Measurements from ENCODE around the gene THOC2. TPM values are rescaled to one million over a fixed set of nuclear protein-coding genes. Genes with fewer than 3 reads are reported as not detected.
"Not testable (repeated sequence)": the region's sequence is repeated elsewhere in the genome, so short reads cannot be mapped to it uniquely, and the experiment has no call there.

The THOC2 gene
- total RNA-seq, 2 donors from 2014 or later = 64.0 to 64.7 TPM

DNA sequence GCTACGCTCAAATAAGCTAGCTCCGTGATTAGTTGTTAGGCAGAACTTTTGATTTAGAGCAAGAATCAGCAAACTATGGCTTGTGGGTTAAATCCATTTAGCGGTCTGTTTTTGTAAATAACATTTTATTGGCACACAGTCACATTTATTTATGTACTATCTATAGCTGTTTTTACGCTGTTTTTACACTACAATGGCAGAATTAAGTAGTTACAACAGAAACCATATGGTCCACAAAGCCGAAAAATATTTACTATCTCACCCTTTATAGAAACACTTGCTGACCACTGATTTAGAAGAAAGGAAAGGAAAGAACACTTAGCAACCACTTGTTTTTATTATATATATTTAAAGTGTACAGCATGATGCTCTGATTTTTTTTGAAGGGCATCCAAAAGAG is 41.1 kb downstream of the THOC2 start:
- intact Hi-C loops (cut with DNase I, micrococcal nuclease) = no loop called here
- no peak for DNase-seq
- no peak for ATAC-seq

DNA sequence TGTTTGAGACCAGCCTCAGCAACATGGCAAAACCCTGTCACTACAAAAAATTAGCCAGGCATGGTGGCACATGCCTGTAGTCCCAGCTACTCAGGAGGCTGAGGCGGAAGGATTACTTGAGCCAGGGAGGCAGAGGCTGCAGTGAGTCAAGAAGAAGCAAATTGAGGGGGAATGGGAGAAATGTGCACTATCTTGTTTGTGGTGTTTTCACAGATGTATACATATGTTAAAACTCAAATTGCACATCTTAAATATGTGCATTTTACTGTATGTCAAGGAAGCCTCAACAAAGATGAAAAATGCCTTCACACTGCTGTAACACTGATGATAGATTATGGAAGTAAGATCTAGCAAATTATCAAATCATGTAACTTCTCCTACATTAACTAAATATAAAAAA is 44.3 kb downstream of the THOC2 start:
- ATAC-seq = no peak
- no peak for DNase-seq
- intact Hi-C loops (cut with DNase I, micrococcal nuclease) = no loop called here

DNA sequence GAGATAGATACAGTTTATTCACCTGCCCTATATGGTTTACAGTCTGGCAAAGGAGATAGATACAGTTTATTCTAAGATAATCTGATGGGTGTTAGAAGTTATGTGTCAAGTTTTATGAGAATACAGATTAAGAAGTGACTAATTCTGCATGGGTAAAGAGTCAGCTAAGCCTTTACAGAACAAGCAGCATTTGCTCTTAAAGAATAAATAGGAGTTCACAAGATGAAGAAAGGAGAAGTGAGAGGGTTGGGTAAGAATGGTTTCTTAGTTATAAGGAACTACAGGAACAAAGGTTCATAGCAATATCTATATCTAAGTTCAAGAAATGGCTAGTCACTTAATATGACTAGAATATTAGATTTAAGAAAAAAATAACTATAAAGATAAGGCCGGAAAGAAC is 47.6 kb downstream of the THOC2 start:
- intact Hi-C loops (cut with DNase I, micrococcal nuclease) = no loop called here
- ATAC-seq (peak; percentile 28), DNase-seq (no peak)

DNA sequence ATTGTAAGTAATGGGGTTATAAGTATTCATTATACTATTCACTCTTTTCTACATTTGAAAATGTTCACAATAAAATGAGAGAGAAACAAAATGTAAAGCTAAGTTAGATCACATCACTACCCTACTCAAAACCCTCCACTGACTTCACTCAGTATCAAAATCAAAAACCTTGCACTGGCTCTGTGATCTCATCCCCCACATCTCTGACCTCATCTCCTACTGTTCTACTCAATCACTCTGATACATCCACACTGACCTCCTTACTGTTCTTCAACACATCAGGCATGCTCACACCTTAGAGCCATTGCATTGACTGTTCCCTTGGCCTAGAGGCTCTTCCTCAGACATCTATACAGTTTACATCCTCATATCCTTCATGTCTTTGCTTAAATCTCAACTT is 50.7 kb downstream of the THOC2 start:
- no peak for ATAC-seq
- no peak for DNase-seq
- intact Hi-C loops (cut with DNase I, micrococcal nuclease) = no loop called here

DNA sequence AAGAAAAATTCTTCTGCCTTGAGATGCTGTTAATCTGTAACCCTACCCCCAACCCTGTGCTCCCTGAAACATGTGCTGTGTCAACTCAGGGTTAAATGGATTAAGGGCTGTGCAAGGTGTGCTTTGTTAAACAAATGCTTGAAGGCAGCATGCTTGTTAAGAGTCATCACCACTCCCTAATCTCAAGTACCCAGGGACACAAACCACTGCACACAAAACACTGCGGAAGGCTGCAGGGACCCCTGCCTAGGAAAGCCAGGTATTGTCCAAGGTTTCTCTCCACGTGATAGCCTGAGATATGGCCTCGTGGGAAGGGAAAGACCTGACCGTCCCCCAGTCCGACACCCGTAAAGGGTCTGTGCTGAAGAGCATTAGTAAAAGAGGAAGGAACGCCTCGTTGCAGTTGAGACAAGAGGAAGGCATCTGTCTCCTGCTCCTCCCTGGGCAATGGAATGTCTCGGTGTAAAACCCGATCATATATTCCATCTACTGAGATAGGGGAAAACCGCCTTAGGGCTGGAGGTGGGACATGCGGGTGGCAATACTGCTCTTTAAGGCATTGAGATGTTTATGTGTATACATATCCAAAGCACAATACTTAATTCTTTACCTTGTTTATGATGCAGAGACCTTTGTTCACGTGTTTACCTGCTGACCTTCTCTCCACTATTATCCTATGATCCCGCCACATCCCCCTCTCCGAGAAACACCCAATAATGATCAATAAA is 53.0 kb downstream of the THOC2 start:
- intact Hi-C loops (cut with DNase I, micrococcal nuclease); DNase-seq; ATAC-seq: not testable (repeated sequence)

DNA sequence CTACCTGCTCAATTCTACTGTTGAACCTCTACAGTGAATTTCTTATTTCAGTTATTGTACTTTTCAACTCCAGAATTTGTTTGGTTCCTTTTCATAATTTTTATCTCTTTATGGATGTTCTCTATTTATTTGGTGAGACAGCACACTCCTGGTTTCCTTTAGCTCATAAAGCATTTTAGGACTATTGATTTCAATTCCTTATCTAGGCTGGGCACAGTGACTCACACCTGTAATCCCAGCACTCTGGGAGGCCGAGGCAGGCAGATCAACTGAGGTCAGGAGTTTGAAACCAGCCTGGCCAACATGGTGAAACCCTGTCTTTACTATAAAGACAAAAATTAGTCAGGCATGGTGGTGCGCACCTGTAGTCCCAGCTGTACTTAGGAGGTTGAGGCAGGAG is 57.7 kb downstream of the THOC2 start:
- ATAC-seq (peak; percentile 36), DNase-seq (no peak)
- intact Hi-C loops (cut with DNase I, micrococcal nuclease) = no loop called here

DNA sequence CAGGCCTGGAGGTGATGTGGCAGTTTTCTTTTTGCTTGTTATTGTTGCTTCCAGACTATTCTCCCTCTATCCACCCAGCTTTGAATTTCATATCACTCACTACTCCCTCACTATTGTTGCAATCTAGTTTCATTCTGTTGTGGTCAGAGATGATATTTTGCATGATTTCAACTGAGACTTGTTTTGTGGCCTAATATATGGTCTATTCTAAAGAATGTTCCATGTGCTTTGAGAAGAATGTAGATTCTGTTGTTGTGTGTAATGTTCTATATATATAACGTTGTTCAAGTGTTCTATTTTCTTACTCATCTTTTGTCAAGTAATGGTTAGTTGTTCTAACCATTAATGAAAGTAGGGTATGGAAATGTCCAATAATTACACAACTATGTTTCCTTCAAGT is 59.0 kb downstream of the THOC2 start:
- DNase-seq (no peak), ATAC-seq (no peak)
- intact Hi-C loops (cut with DNase I, micrococcal nuclease) = no loop called here

DNA sequence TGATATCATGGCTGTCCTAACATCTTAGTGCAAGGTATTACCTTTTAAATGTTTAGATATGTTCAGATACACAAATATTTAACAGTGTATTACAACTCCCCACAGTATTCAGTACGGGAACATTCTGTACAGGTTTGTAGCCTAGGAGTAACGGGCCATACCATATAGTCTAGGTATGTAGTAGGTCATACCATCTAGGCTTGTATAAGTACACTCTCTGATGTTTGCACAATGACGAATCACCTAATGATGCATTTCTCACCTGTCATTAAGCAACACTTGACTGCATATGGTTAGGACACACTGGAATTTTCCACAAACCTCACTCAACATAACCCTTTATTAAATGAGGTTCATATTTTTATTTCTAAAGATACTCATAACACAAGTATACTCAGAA is 67.7 kb downstream of the THOC2 start:
- no peak for DNase-seq
- ATAC-seq = peak; percentile 64
- intact Hi-C loops (cut with DNase I, micrococcal nuclease) = no loop called here

DNA sequence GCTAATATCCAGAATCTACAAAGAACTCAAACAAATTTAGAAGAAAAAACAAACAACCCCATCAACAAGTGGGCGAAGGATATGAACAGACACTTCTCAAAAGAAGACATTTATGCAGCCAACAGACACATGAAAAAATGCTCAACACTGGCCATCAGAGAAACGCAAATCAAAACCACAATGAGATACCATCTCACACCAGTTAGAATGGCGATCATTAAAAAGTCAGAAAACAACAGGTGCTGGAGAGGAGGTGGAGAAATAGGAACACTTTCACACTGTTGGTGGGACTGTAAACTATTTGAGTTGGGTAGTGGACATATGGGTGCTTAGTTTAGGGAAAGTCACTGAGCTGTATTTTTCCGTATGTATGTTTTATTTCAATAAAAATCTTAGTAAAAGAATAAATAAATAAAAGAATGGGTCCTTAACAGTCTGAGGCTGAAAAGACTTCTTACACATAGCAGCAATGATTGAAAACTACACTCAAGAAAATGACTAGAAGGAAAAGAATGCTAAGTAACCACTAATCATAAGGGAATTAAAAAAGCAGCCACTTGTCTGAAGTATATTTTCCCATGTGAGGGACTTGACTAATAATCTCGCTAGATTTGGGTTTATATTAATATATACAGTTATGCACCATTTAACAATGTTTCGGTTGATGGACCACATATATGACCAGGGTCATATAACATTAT is 68.2 kb downstream of the THOC2 start:
- ATAC-seq; intact Hi-C loops (cut with DNase I, micrococcal nuclease): not testable (repeated sequence)

DNA sequence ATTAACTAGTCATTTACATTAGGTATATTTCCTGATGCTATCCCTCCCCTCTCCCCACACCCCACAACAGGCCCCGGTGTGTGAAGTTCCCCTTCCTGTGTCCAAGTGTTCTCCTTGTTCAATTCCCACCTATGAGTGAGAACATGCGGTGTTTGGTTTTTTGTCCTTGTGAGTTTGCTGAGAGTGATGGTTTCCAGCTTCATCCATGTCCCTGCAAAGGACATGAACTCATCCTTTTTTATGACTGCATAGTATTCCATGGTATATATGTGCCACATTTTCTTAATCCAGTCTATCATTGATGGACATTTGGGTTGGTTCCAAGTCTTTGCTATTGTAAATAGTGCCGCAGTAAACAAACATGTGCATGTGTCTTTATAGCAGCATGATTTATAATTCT is 69.1 kb downstream of the THOC2 start:
- intact Hi-C loops (cut with DNase I, micrococcal nuclease); ATAC-seq; DNase-seq: not testable (repeated sequence)

More for the DNA sequence above, 68.2 kb downstream of the THOC2 start:
- DNase-seq = not testable (repeated sequence)

DNA sequence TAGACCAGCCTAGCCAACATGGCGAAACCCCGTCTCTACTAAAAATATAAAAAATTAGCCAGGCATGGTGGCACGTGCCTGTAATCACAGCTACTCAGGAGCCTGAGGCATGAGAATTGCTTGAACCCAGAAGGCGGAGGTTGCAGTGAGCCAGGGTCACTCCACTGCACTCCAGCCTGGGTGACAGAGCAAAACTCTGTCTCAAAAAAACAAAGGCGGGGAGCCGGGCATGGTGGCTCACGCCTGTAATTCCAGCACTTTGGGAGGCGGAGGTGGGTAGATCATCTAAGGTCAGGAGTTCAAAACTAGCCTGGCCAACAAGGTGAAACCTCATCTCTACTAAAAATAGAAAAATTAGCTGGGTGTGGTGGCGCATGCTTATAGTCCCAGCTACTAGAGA is 76.3 kb downstream of the THOC2 start:
- intact Hi-C loops (cut with DNase I, micrococcal nuclease); DNase-seq: not testable (repeated sequence)
- ATAC-seq = peak; percentile 62

DNA sequence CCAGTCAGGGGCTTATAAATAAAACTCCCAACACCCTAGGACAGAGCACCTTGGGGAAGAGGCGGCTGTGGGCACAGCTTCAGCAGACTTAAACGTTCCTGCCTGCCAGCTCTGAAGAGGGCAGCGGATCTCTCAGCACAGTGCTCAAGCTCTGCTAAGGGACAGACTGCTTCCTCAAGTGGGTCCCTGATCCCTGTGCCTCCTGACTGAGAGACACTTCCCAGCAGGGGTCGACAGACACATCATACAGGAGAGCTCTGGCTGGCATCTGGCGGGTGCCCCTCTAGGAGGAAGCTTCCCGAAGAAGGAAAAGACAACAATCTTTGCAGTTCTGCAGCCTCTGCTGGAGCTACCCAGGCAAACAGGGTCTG is 84.1 kb downstream of the THOC2 start:
- intact Hi-C loops (cut with DNase I, micrococcal nuclease); DNase-seq; ATAC-seq: not testable (repeated sequence)

DNA sequence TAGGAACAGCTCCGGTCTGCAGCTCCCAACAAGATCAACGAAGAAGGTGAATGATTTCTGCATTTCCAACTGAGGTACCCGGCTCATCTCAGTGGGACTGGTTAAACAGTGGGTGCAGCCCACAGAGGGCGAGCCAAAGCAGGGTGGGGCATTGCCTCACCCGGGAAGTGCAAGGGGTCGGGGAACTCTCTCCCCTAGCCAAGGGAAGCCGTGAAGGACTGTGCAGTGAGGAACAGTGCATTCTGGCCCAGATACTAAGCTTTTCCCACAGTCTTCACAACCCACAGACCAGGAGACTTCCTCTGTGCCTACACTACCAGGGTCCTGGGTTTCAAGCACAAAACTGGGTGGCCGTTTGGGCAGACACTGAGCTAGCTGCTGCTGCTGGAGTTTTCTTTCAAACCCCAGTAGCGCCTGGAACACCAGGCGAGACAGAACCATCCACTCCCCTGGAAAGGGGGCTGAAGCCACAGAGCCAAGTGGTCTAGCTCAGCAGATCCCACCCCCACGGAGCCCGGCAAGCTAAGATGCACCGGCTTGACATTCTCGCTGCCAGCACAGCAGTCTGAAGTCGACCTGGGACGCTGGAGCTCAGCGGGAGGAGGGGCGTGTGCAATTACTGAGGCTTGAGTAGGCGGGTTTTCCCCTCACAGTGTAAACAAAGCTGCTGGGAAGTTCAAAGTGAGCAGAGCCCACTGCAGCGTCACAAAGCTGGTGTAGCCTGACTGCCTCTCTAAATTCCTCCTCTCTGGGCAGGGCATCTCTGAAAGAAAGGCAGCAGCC is 84.6 kb downstream of the THOC2 start:
- DNase-seq = peak; percentile 23 to 37
- ATAC-seq = peak; percentile 83
- intact Hi-C loops (cut with DNase I, micrococcal nuclease) = no loop called here

DNA sequence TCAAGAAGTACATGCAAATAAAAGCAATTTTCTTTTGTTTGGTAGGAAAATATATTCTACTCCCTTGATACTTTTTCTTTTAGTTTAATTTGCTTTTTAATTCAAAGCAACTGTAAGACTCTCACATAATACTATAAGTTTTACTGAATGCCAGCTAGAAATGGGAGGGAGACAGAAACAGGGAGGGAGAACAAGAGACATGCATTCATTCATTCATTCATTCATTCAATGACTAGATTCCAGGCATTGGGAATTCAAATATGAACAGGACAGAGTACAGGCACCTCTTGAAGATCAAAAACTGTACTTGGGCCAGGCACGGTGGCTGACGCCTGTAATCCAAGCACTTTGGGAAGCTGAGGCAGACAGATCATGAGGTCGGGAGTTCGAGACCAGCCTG is 85.6 kb downstream of the THOC2 start:
- intact Hi-C loops (cut with DNase I, micrococcal nuclease) = no loop called here
- DNase-seq (no peak), ATAC-seq (no peak)

DNA sequence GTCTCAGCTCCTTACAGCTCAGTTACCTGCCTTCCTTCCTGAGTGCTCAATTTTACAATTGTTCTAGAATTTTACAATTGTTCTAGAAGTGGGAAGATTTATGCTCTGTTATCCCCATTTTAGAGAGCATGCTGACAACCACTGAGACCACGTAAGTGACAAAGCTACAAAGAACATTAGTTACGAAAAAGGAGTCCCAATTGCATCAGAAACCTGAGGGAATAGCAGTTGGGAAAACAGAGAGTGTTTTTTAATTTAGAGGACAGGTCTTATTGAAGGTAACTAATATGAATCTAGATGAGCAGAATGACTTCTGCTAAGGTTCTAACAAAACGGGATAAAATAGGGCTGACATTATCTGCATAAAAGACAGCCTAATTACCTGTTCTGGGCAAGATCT is 103.3 kb downstream of the THOC2 start:
- intact Hi-C loops (cut with DNase I, micrococcal nuclease) = no loop called here
- DNase-seq (no peak), ATAC-seq (no peak)

DNA sequence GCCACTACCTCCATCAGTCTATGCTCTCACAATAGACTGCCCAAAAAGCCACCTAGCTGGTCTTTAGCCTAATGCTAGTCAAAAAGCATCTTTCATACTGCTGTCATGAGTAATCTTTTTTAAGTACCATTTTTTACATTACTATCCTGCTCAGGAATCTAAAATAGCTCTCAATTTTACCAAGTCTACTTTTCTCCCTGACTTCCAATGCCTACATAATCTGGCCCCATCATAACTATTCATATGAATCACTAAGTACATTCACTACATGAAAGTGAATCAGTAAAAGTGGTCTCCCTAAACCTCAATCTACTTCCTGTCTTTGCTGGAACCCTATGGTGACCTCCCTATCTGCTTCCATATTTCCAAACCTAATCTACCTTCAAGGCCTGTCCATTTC is 105.9 kb downstream of the THOC2 start:
- DNase-seq (no peak), ATAC-seq (no peak)
- intact Hi-C loops (cut with DNase I, micrococcal nuclease) = no loop called here

DNA sequence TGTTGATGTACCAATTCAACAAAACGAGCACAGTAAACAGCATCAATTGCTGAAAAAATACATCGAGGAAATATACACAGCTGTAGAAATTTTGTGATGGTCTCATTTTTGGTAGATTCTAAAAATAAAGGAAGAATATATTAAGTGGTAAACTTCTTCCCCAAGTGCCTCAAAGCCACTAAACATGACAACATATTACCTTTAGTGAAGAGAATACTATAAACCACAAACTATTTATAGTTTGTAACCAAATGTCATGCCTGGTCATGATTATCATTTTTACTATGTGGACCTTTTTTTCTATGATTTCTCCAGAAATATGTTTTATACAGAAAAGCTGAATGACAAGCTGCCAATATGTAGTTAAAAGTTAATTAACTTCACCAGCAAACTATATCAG is 106.9 kb downstream of the THOC2 start:
- ATAC-seq (no peak), DNase-seq (no peak)
- intact Hi-C loops (cut with DNase I, micrococcal nuclease) = no loop called here

DNA sequence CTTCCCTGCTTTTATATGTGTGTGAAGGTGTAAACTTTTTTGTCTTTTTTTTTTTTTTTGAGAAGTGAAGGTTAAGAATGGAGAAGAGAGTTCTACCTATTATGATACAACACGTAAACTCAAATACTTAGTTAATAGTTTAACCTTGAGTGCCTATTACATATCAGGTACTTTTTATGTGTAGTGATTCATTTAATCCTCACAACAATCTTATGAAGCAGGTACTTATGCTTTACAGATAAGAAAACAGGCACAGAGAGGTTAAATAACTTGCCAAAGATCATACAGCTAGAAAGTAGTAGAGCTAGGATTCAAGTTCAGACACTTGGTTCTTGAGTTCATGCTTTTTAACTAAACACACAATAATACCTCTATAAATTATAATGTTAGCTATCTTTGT is 107.4 kb downstream of the THOC2 start:
- intact Hi-C loops (cut with DNase I, micrococcal nuclease) = no loop called here
- no peak for DNase-seq
- ATAC-seq = no peak

DNA sequence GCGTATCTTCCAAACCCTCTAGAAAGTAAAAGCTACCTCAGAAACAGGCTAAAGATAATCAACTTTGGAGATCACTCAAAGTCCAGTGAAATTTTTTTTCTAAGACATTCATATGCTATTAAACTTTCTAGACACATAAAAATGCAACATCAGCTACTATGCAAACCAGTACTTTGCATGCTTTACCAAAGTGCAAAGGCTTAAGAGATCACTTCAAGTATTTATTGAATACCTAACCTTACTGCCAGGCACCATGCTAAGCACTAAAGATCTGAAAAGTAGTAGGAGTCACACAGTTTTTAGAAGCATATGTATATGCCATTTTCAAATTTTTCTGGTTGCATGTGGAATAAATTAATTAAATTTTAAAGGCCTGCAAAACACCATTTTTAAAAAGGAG is 115.8 kb downstream of the THOC2 start:
- ATAC-seq (no peak), DNase-seq (no peak)
- intact Hi-C loops (cut with DNase I, micrococcal nuclease) = no loop called here

DNA sequence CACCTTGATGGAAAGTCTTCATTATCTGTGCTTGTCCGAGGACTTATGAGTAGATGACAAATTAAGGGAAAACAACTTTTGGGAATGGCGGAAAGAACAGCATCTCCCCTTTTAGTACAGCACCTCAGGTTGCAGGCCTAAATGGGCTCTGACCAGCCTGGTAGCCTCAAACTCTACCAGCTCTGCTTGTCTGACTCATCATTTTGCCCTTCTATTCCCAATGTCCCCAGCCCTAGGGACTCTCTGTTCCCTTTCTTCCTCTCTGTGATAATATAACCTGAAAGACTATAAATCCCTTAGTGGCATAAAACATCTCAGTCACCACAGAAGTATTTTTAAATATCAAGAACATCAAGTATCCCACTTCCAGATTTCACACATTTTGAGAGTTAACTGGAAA is 121.9 kb downstream of the THOC2 start:
- intact Hi-C loops (cut with DNase I, micrococcal nuclease) = no loop called here

More for the DNA sequence above, 121.9 kb downstream of the THOC2 start:
- no peak for ATAC-seq
- no peak for DNase-seq

Data from left colon (tissue), 2 donors.